DOHH2 (cell line): ENCODE results near the gene TAF10.

ENCODE experiments used
- H3F3A ChIP-seq: fragments of 200-600 bp; sonication (generic), shearing (Covaris generic); 2 replicates; pipeline ENCODE4 v1.6.0; 2016; ENCODE audit warnings: antibody characterized with exemption, mild to moderate bottlenecking; ENCODE audit not compliant: control insufficient read depth, insufficient read depth
- H3K27ac ChIP-seq: fragments of 200-600 bp; sonication (generic); 2 replicates; pipeline ENCODE4 v1.5.1; 2014; ENCODE audit warnings: low read depth, mild to moderate bottlenecking, low read length, moderate library complexity
- H3K27me3 ChIP-seq: fragments of 200-600 bp; sonication (generic); 2 replicates; pipeline ENCODE4 v1.6.1; 2014; ENCODE audit warnings: mild to moderate bottlenecking, low read length, mixed read lengths; ENCODE audit not compliant: control insufficient read depth
- H3K36me3 ChIP-seq: fragments of 200-600 bp; sonication (generic); 2 replicates; pipeline ENCODE4 v1.6.1; 2014; ENCODE audit warnings: mild to moderate bottlenecking, low read length, moderate library complexity, mixed read lengths; ENCODE audit not compliant: control insufficient read depth
- H3K4me1 ChIP-seq: fragments of 200-600 bp; sonication (generic); 2 replicates; pipeline ENCODE4 v1.6.1; 2014; ENCODE audit warnings: mild to moderate bottlenecking, low read length, mixed read lengths; ENCODE audit not compliant: control insufficient read depth
- H3K4me2 ChIP-seq: fragments of 200-600 bp; sonication (generic); 2 replicates; pipeline ENCODE4 v1.6.0; 2014; ENCODE audit warnings: mild to moderate bottlenecking, low read length, moderate library complexity
- H3K4me3 ChIP-seq: fragments of 200-600 bp; sonication (generic); 2 replicates; pipeline ENCODE4 v1.5.1; 2014; ENCODE audit warnings: mild to moderate bottlenecking, low read length, mixed read lengths
- H3K79me2 ChIP-seq: fragments of 200-600 bp; sonication (generic); 2 replicates; pipeline ENCODE4 v1.6.1; 2014; ENCODE audit warnings: mild to moderate bottlenecking, low read length, mixed read lengths; ENCODE audit not compliant: control insufficient read depth
- H3K9me2 ChIP-seq: fragments of 200-600 bp; sonication (generic); replicated peaks from 2 replicates; pipeline ENCODE4 v1.6.1; 2014; ENCODE audit warnings: mild to moderate bottlenecking, low read length, mixed read lengths; ENCODE audit not compliant: control insufficient read depth
- H3K9me3 ChIP-seq: fragments of 200-600 bp; sonication (generic); 2 replicates; pipeline ENCODE4 v1.6.1; 2014; ENCODE audit warnings: antibody characterized with exemption, low read length, mixed read lengths; ENCODE audit not compliant: control insufficient read depth, insufficient read depth
- H4K20me1 ChIP-seq: fragments of 200-600 bp; sonication (generic); 2 replicates; pipeline ENCODE4 v1.6.0; 2014; ENCODE audit warnings: low read depth, mild to moderate bottlenecking, antibody characterized with exemption, low read length, moderate library complexity; ENCODE audit not compliant: control insufficient read depth, insufficient read depth
- EZH2phosphoT487 ChIP-seq: fragments of 200-600 bp; sonication (generic); IDR thresholded peaks from 2 replicates; pipeline ENCODE4 v1.6.1; 2017; ENCODE audit warnings: borderline replicate concordance, mild to moderate bottlenecking, antibody characterized with exemption, low read length, moderate library complexity, mixed read lengths
- TF ChIP-seq, protein P1 (sequence below): fragments of 200-600 bp; sonication (generic); IDR thresholded peaks from one replicate; pipeline ENCODE4 v1.5.1; 2014; ENCODE audit warnings: antibody characterized with exemption, mild to moderate bottlenecking, low read depth, low read length; ENCODE audit not compliant: poor library complexity, severe bottlenecking

The TAF10 gene

DNA sequence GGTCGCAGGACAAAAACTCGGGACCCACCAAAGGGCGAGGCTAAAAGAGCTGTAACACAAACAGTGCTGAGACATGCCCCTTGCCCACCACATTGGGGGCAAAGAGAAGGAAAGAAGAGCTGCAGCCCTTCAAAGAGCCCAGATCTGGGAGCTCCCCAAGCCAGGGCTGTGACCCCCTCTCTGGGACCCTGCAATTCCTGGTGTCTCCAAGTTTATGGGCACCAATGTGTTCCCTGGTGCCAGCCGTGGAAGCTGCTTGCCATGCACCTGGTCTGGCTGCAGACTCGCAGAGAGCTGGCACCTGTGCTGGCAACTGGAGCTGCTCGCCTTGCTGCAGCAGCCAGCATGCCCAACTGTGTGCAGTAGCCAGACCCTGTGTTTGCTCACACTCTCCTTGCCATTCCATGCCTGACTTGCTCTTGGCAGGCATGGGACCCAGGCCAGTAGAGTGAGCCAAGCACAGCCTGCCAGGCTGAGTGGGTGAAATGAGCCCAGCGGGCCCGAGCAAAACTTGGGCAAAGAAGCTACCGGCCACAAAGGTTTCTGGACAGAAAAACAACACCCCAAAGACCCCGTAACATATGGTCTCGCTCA is 24.6 kb downstream of the TAF10 start:
- Histone ChIP-seq H3K4me3 (no peak overlapping the region), H4K20me1 (no peaks in the 10 kb centered on the region), H3K27me3 (no peaks in the 10 kb centered on the region), H3K9me2 (no peaks in the 10 kb centered on the region), H3K79me2 (peaks cover 22% of the 10 kb centered on the region), H3K36me3 (peaks cover 21% of the 10 kb centered on the region), H3F3A (peaks cover 10% of the 10 kb centered on the region; the same call in 1 of the 2 replicates), H3K4me1 (no peaks in the 10 kb centered on the region), H3K4me2 (no peak overlapping the region), H3K9me3 (peaks cover 14% of the 10 kb centered on the region), H3K27ac (no peak overlapping the region)
- TF ChIP-seq EZH2phosphoT487: no peak
- TF ChIP-seq, protein P1, sequence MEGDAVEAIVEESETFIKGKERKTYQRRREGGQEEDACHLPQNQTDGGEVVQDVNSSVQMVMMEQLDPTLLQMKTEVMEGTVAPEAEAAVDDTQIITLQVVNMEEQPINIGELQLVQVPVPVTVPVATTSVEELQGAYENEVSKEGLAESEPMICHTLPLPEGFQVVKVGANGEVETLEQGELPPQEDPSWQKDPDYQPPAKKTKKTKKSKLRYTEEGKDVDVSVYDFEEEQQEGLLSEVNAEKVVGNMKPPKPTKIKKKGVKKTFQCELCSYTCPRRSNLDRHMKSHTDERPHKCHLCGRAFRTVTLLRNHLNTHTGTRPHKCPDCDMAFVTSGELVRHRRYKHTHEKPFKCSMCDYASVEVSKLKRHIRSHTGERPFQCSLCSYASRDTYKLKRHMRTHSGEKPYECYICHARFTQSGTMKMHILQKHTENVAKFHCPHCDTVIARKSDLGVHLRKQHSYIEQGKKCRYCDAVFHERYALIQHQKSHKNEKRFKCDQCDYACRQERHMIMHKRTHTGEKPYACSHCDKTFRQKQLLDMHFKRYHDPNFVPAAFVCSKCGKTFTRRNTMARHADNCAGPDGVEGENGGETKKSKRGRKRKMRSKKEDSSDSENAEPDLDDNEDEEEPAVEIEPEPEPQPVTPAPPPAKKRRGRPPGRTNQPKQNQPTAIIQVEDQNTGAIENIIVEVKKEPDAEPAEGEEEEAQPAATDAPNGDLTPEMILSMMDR: no peak

DNA sequence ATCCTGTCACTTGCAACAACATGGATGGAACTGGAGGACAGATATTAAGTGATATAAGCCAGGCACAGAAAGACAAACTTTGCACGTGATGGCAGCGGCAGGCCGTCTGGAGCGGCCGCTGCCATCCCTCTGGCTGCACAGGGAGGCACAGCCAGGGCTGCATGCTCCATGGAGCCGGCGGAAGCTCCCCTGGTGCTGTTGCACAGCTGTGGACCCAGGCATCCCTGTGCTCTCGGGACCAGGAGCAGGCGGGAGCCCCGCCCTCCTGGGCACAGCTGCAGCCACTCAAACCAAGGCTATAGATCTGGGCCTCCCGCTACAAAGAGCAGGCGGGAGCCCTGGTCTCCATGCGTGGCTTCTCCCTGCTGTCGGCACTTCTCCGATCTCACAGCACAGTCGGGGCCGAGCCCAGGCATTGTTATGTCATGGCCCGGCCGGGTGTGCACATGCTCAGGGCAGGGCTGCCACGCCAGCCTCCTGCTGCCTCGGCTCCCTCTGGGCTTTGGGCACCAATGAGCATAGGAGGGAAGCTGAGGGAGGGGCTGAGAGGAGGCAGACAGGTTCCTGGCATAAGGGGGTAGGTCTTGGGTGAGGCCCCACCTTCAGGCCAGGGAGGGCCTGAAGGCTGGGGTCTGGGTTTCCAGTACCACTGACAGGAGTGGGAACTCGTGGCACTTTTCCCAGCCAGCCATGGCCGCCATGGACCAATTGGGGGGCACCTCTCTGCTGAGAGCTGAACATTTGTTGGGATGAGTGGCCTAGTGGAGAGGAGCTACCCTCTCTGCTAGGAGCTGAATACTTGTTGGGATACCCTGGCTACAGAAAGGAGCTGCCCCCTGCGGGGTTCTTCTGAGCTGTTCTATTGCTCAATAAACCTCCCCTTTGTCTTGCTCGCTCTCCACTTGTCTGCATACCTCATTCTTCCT is 25.3 kb downstream of the TAF10 start:
- Histone ChIP-seq H3K4me2 (no peak overlapping the region), H3K9me2 (no peaks in the 10 kb centered on the region), H3F3A (peaks cover 10% of the 10 kb centered on the region; the same call in 1 of the 2 replicates), H4K20me1 (no peaks in the 10 kb centered on the region), H3K4me3 (no peak overlapping the region), H3K27ac (no peak overlapping the region), H3K79me2 (peaks cover 23% of the 10 kb centered on the region), H3K36me3 (peaks cover 14% of the 10 kb centered on the region), H3K4me1 (no peaks in the 10 kb centered on the region), H3K27me3 (no peaks in the 10 kb centered on the region), H3K9me3 (peaks cover 14% of the 10 kb centered on the region)
- TF ChIP-seq, protein P1: no peak
- no peak for TF ChIP-seq EZH2phosphoT487

DNA sequence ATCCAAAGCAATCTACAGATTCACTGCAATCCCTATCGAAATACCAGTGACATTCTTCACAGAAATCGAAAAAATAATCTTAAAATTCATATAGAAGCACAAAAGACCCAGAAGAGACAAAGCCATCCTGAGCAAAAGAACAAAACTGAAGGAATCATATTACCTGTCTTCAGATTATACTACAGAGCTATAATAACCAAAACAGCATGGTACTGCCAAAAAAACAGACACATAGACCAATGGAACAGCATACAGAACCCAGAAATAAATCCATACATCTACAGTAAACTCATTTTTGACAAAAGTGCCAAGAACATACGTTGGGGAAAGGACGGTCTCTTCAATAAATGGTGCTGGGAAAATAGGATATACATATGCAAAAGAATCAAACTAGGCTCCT is 27.5 kb downstream of the TAF10 start:
- no peak overlapping the region for H3K27ac ChIP-seq
- H3K4me1 ChIP-seq: no peaks in the 10 kb centered on the region
- H3K9me3 ChIP-seq: peaks cover 14% of the 10 kb centered on the region
- no peaks in the 10 kb centered on the region for H3K9me2 ChIP-seq
- peaks cover 13% of the 10 kb centered on the region for H3K36me3 ChIP-seq
- H3K79me2 ChIP-seq: peaks cover 27% of the 10 kb centered on the region
- no peaks in the 10 kb centered on the region for H3K27me3 ChIP-seq
- no peak overlapping the region for H3K4me2 ChIP-seq
- TF ChIP-seq, protein P1: no peak
- TF ChIP-seq EZH2phosphoT487: no peak
- H4K20me1 ChIP-seq: no peaks in the 10 kb centered on the region
- 0 out of 2 replicates have a peak, but pooled peaks cover 4% of the 10 kb centered on the region for H3F3A ChIP-seq
- no peak overlapping the region for H3K4me3 ChIP-seq
